ENCODE measurements around the gene LRRFIP1.

- TF ChIP-seq POLR2A (IDR thresholded peaks at IDR 0.05) (no peak), CTCF (IDR thresholded peaks at IDR 0.05) (no peak)
These were observed 1.1 kb downstream of the LRRFIP1 start for GRCh38 chr2:237628247-237629187.

Data from prostate gland (tissue), 2 donors.